ENCODE results near the gene SPRY1. TPM values are rescaled to one million over a fixed set of nuclear protein-coding genes. Genes with fewer than 3 reads are reported as not detected.

SPRY1 gene
- total and polyA plus RNA-seq, 9 of the 15 experiments (the other 6 are each of a cell fraction or from before 2014, with no cell fraction given): 0.18 to 1.9 (median 0.45) TPM; not detected in 1

DNA sequence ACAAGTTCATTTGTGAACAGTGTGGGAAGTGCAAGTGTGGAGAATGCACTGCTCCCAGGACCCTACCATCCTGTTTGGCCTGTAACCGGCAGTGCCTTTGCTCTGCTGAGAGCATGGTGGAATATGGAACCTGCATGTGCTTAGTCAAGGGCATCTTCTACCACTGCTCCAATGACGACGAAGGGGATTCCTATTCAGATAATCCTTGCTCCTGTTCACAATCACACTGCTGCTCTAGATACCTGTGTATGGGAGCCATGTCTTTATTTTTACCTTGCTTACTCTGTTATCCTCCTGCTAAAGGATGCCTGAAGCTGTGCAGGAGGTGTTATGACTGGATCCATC, 5.5 kb downstream of the SPRY1 start:
- ChIA-PET CTCF (ENCODE audit: low intra/inter-chr PET ratio) (no interaction called here), POLR2A (no interaction called here)
- Histone ChIP-seq H3K9ac (ENCODE audit: insufficient read depth in 1 of 2, low read depth in 2 of 2, low read length in 2 of 2) (no peak overlapping the region), H3K27me3 (ENCODE audit: control insufficient read depth in 2 of 2, insufficient read depth in 2 of 2, low read length in 2 of 2) (peaks cover 0 to 12% of the 10 kb centered on the region in 2 experiments; a peak in 1 of 5 replicates), H3K36me3 (ENCODE audit: control insufficient read depth, insufficient read depth, low read length) (no peaks in the 10 kb centered on the region), H3K9me3 (replicated peaks; ENCODE audit: control insufficient read depth, insufficient read depth, low read depth, low read length) (0 out of 2 replicates have a peak, but pooled peaks cover 2% of the 10 kb centered on the region), H3K4me1 (replicated peaks in 1 of 2; ENCODE audit: control insufficient read depth in 2 of 2, insufficient read depth in 2 of 2, low read length in 2 of 2) (peaks cover 0 to 19% of the 10 kb centered on the region in 2 experiments; a peak in 2 of 5 replicates), H3K9me1 (ENCODE audit: control insufficient read depth, insufficient read depth, low read length) (no peaks in the 10 kb centered on the region), H3K4me3 (no peak overlapping the region), H3K79me2 (ENCODE audit: control insufficient read depth, insufficient read depth, low read length) (no peaks in the 10 kb centered on the region), H3K4me2 (ENCODE audit: insufficient read depth, low read length) (no peak overlapping the region), H2AFZ (ENCODE audit: low read depth, low read length) (no peak overlapping the region; the same call in 1 of the 2 replicates), H4K20me1 (replicated peaks; ENCODE audit: control insufficient read depth, insufficient read depth, low read length) (no peaks in the 10 kb centered on the region), H3K27ac (ENCODE audit: extremely low read depth, low read depth, low read length) (no peak overlapping the region)
- intact Hi-C loops (cut with micrococcal nuclease): no loop called here
- DNase-seq (ENCODE audit: extremely low read depth in 1 of 4, low spot score in 3 of 4) (no peak), ATAC-seq (no peak), FAIRE-seq (no peak)
- no peak for TF ChIP-seq TEAD2 (tag; IDR thresholded peaks at IDR 0.05)
- no peak for TF ChIP-seq ZNF140 (CRISPR knock-in tag; IDR thresholded peaks at IDR 0.05)
- TF ChIP-seq EHMT2 (IDR thresholded peaks at IDR 0.05): no peak
- no peak for TF ChIP-seq SIN3A (IDR thresholded peaks at IDR 0.05; ENCODE audit: borderline replicate concordance in 2 of 2, control insufficient read depth in 1 of 2, low read depth in 2 of 2, low read length in 2 of 2)
- TF ChIP-seq ZFX (CRISPR knock-in tag; IDR thresholded peaks at IDR 0.05): no peak
- TF ChIP-seq ZNF134 (CRISPR knock-in tag; conservative IDR thresholded peaks at IDR 0.05): no peak
- TF ChIP-seq, protein P1, sequence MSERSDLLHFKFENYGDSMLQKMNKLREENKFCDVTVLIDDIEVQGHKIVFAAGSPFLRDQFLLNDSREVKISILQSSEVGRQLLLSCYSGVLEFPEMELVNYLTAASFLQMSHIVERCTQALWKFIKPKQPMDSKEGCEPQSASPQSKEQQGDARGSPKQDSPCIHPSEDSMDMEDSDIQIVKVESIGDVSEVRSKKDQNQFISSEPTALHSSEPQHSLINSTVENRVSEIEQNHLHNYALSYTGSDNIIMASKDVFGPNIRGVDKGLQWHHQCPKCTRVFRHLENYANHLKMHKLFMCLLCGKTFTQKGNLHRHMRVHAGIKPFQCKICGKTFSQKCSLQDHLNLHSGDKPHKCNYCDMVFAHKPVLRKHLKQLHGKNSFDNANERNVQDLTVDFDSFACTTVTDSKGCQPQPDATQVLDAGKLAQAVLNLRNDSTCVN (CRISPR knock-in tag; IDR thresholded peaks at IDR 0.05): no peak
- TF ChIP-seq, protein P2, sequence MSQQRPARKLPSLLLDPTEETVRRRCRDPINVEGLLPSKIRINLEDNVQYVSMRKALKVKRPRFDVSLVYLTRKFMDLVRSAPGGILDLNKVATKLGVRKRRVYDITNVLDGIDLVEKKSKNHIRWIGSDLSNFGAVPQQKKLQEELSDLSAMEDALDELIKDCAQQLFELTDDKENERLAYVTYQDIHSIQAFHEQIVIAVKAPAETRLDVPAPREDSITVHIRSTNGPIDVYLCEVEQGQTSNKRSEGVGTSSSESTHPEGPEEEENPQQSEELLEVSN (IDR thresholded peaks at IDR 0.05; ENCODE audit: borderline replicate concordance in 1 of 2, extremely low read depth in 1 of 2, insufficient read depth in 1 of 2, insufficient read length in 1 of 2, low read depth in 1 of 2, low read length in 1 of 2, poor library complexity in 1 of 2, severe bottlenecking in 1 of 2): no peak
- TF ChIP-seq MYBL2 (IDR thresholded peaks at IDR 0.05; ENCODE audit: low read depth): no peak
- TF ChIP-seq MYBL2 (CRISPR knock-in tag; IDR thresholded peaks at IDR 0.05; ENCODE audit: borderline replicate concordance): no peak
- no peak for TF ChIP-seq TFAM (CRISPR knock-in tag; conservative IDR thresholded peaks at IDR 0.05)
- TF ChIP-seq NUFIP1 (IDR thresholded peaks at IDR 0.05; ENCODE audit: partially characterized antibody): no peak
- no peak for TF ChIP-seq ZNF165 (CRISPR knock-in tag; IDR thresholded peaks at IDR 0.05; ENCODE audit: borderline replicate concordance)
- no peak for TF ChIP-seq MXI1 (IDR thresholded peaks at IDR 0.05; ENCODE audit: low read depth, low read length)
- no peak for TF ChIP-seq ZNF263 (CRISPR knock-in tag; IDR thresholded peaks at IDR 0.05; ENCODE audit: borderline replicate concordance)
- TF ChIP-seq GTF2E2 (tag; IDR thresholded peaks at IDR 0.05): no peak
- no peak for TF ChIP-seq PHB (CRISPR knock-in tag; IDR thresholded peaks at IDR 0.05)
- TF ChIP-seq BMI1 (IDR thresholded peaks at IDR 0.05; ENCODE audit: low read length): no peak
- BruUV-seq (replicated peaks): no TSS peak
- in situ Hi-C loops (cut with MboI): no loop called here
- 12% methylated on average over 2 of the region's 3 CpGs for WGBS (ENCODE audit: insufficient coverage, low coverage, missing lambda C conversion rate)

All from K562 (cell line).